Uterus (tissue), 4 donors: ENCODE data around the gene ATF5. TPM values are rescaled to one million over a fixed set of nuclear protein-coding genes. Genes with fewer than 3 reads are reported as not detected.

ENCODE experiments used
- DNase-seq, 2 donors: peaks; one replicate each; pipeline ENCODE4 v3.0.0-alpha.2; 2019 to 2020
- H3K27ac ChIP-seq, 2 donors: fragments of 200-600 bp; sonication (generic); 1 replicate in 1 of 2; 2 replicates in 1 of 2; pipeline ENCODE4 v1.5.1; 2016 to 2018
- H3K27me3 ChIP-seq, 2 donors: fragments of 200-600 bp; sonication (generic); one replicate each; pipeline ENCODE4 v1.5.1; 2018 to 2019; ENCODE audit warnings: control low read depth in 1 of 2
- H3K36me3 ChIP-seq, 2 donors: fragments of 200-600 bp; sonication (generic); one replicate each; pipeline ENCODE4 v1.5.1; 2019; ENCODE audit warnings: control low read depth in 1 of 2
- H3K4me1 ChIP-seq, 2 donors: fragments of 200-600 bp; sonication (generic); one replicate each; pipeline ENCODE4 v1.5.1; 2018 to 2019; ENCODE audit warnings: control low read depth in 1 of 2
- H3K4me3 ChIP-seq, 2 donors: fragments of 200-600 bp; sonication (generic); 1 replicate in 1 of 2; 2 replicates in 1 of 2; pipeline ENCODE4 v1.5.1; 2018 to 2019; ENCODE audit warnings: mild to moderate bottlenecking in 1 of 2
- H3K9me3 ChIP-seq, 2 donors: fragments of 200-600 bp; sonication (generic); one replicate each; pipeline ENCODE4 v1.5.1; 2019; ENCODE audit warnings: control low read depth in 1 of 2
- CTCF ChIP-seq, 4 experiments: fragments of 200-600 bp in 2 of 4; fragments of 450-650 bp in 2 of 4; sonication (generic) in 2 of 4; IDR thresholded peaks; one replicate each; pipeline ENCODE4 v1.5.1; 2016 to 2019; ENCODE audit warnings: antibody characterized with exemption in 4 of 4, mild to moderate bottlenecking in 2 of 4, moderate library complexity in 1 of 4
- POLR2A ChIP-seq, 2 donors: fragments of 450-650 bp; IDR thresholded peaks; one replicate each; pipeline ENCODE4 v1.6.1; 2016; ENCODE audit warnings: antibody characterized with exemption in 2 of 2, mild to moderate bottlenecking in 1 of 2, moderate library complexity in 1 of 2
- intact Hi-C: fragments of 100-400 bp; cut with DNase I; formaldehyde crosslinking; loops from one replicate; pipeline ENCODE4 v1.15.1; 2023; ENCODE audit warnings: low total_unique reads
- total RNA-seq, 4 donors: library from RNA; depleted of rRNA in 3 of 4; stranded (reverse); fragments of >200 nt in 3 of 4; gene quantifications; one replicate each; pipeline versions ENCODE4 v1.1.0 to v1.2.4, GENCODE V29; 2014 to 2023
- donor health status: DM: yes; HTN: yes; CAD: no.

The ATF5 gene
- total RNA-seq, 4 donors from 2014 or later: 2.1 to 10.0 (median 3.6) TPM; not detected in 1

- Histone ChIP-seq H3K4me3 (no peak overlapping the region), H3K27me3 (no peaks in the 10 kb centered on the region), H3K4me1 (no peaks in the 10 kb centered on the region), H3K27ac (no peak overlapping the region), H3K36me3 (no peaks in the 10 kb centered on the region), H3K9me3 (no peaks in the 10 kb centered on the region)
- no peak for DNase-seq
- intact Hi-C loops: loop anchor here (10.0 kb wide), 1 partner anchor 53 kb away; no protein-coding TSS in a partner anchor
- TF ChIP-seq CTCF (IDR thresholded peaks at IDR 0.05): no peak
- TF ChIP-seq POLR2A (IDR thresholded peaks at IDR 0.05): no peak
Measured at GRCh38 chr19:49932041-49932451, 3.0 kb downstream of the ATF5 start.

- TF ChIP-seq CTCF (IDR thresholded peaks at IDR 0.05) (no peak), POLR2A (IDR thresholded peaks at IDR 0.05) (no peak)
- H3K9me3 ChIP-seq: no peaks in the 10 kb centered on the region
- H3K36me3 ChIP-seq: no peaks in the 10 kb centered on the region
- H3K4me3 ChIP-seq: no peak overlapping the region
- no peaks in the 10 kb centered on the region for H3K27me3 ChIP-seq
- H3K27ac ChIP-seq: no peak overlapping the region
- no peaks in the 10 kb centered on the region for H3K4me1 ChIP-seq
- DNase-seq: no peak
- intact Hi-C loops: loop anchor here (10.0 kb wide), 1 partner anchor 52 kb away; no protein-coding TSS in a partner anchor
Measured at GRCh38 chr19:49932731-49933131, 3.7 kb downstream of the ATF5 start.

- Histone ChIP-seq H3K27ac (no peak overlapping the region), H3K4me3 (no peak overlapping the region), H3K36me3 (no peaks in the 10 kb centered on the region), H3K9me3 (no peaks in the 10 kb centered on the region), H3K27me3 (no peaks in the 10 kb centered on the region), H3K4me1 (no peaks in the 10 kb centered on the region)
- no peak for DNase-seq
- no peak for TF ChIP-seq CTCF (IDR thresholded peaks at IDR 0.05)
- no peak for TF ChIP-seq POLR2A (IDR thresholded peaks at IDR 0.05)
- intact Hi-C loops: loop anchor here (10.0 kb wide), 1 partner anchor 51 kb away; no protein-coding TSS in a partner anchor
Measured at GRCh38 chr19:49933643-49934042, 4.6 kb downstream of the ATF5 start.

- Histone ChIP-seq H3K4me1 (no peaks in the 10 kb centered on the region), H3K27ac (no peak overlapping the region), H3K36me3 (no peaks in the 10 kb centered on the region), H3K4me3 (no peak overlapping the region), H3K9me3 (no peaks in the 10 kb centered on the region), H3K27me3 (no peaks in the 10 kb centered on the region)
- TF ChIP-seq CTCF (IDR thresholded peaks at IDR 0.05) (no peak), POLR2A (IDR thresholded peaks at IDR 0.05) (no peak)
- intact Hi-C loops: loop anchor here (10.0 kb wide), 1 partner anchor 48 kb away; no protein-coding TSS in a partner anchor
- no peak for DNase-seq
Measured at GRCh38 chr19:49936549-49936948, 7.5 kb downstream of the ATF5 start.

- Histone ChIP-seq H3K27ac (no peak overlapping the region), H3K9me3 (no peaks in the 10 kb centered on the region), H3K27me3 (no peaks in the 10 kb centered on the region), H3K4me1 (no peaks in the 10 kb centered on the region), H3K36me3 (no peaks in the 10 kb centered on the region), H3K4me3 (no peak overlapping the region)
- TF ChIP-seq CTCF (IDR thresholded peaks at IDR 0.05): peak; percentile 94 to 98 (median 96)
- no peak for TF ChIP-seq POLR2A (IDR thresholded peaks at IDR 0.05)
- DNase-seq: peak; percentile 73 to 80
- intact Hi-C loops: loop anchor here (10.0 kb wide), 1 partner anchor 47 kb away; no protein-coding TSS in a partner anchor
Measured at GRCh38 chr19:49937750-49938381, 8.9 kb downstream of the ATF5 start.
